ENCODE results near the gene SEM1. TPM values are rescaled to one million over a fixed set of nuclear protein-coding genes. Genes with fewer than 3 reads are reported as not detected.
"Not testable (repeated sequence)": the region's sequence is repeated elsewhere in the genome, so short reads cannot be mapped to it uniquely, and the experiment has no call there.

Gene SEM1
- polyA plus RNA-seq (ENCODE audit: insufficient read length in 4 of 4): 100 to 1,000 TPM; 155 to 248 (median 209) TPM

DNA sequence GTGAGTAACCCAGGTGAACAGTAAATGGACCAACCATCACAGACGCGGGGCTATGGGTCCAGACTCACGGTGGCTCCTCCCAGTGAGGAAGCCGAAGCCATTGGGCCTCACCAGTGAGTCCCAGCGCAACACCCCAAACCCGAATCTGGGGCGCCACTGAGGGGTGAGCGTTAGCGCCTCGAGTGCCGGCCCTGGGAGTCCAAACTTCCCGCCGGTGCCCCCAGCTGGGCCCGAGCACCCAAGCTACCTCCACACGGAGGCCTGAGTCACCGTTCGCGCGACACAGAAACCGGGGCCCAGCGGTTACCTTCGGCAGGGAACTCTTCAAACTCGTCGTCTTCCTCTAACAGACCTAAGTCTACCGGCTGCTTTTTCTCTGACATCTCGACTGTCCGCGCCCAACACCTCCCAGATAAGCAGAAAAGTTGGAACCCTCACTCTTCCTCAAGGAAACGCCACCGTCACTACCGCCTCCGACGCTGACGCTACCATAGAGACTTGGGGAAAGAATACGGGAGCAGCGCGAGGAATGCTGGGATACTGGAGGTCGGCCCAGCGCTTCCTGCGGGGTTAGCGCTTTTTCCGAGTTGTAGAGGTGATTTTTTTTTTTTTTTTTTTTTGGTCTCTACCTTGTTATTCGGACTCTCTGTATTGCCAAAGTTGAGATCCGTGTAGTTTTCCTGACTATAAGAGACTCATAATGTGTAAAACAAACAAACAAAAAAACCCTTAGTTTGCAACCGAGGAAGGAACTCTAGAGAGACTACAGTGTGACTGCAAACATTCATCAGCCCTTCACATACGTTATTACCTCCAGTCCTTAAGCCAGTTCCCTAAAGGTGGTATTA lies at the start of gene SEM1:
Gene SEM1, minus strand, starts transcription at position 466 of the 848 bp plus-strand sequence. Its CDS starts 83 bp downstream, at position 383.
- DNase-seq (ENCODE audit: low read depth in 4 of 4, low spot score in 2 of 4): peak; percentile 58 to 86 (median 82)

- not testable (repeated sequence) for DNase-seq (ENCODE audit: low read depth in 4 of 4, low spot score in 2 of 4)
These were observed 48.2 kb upstream of the SEM1 start for GRCh38 chr7:96757880-96758279.

- no peak for DNase-seq (ENCODE audit: low read depth in 4 of 4, low spot score in 2 of 4)
These were observed 37.8 kb upstream of the SEM1 start for GRCh38 chr7:96747418-96747940.

- DNase-seq (ENCODE audit: low read depth in 4 of 4, low spot score in 2 of 4): no peak
These were observed 30.5 kb upstream of the SEM1 start for GRCh38 chr7:96740130-96740529.

GRCh38 chr7:96739609-96740008 lies 30.0 kb upstream of the SEM1 start:
- no peak for DNase-seq (ENCODE audit: low read depth in 4 of 4, low spot score in 2 of 4)

- no peak for DNase-seq (ENCODE audit: low read depth in 4 of 4, low spot score in 2 of 4)
These were observed 29.5 kb upstream of the SEM1 start for GRCh38 chr7:96739167-96739566.

DNA sequence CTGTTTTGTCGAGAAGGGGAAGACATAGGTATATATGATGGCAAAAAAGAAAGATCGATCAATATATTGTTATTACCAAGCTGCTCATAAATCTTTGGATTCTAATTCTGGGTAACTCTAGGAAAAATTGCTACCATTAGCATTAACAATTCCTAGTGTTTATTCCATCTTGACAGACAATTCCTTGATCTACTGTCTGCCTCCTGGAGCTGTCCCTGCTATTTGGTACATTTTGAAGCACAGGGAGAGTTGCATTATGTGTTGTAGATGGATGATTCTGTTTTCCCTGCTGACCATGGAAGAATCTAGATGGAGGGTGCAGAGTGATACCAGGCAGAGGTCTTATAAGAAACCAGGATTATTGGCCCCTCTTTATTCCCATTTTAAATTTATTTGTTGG lies 29.1 kb upstream of the SEM1 start:
- no peak for DNase-seq (ENCODE audit: low read depth in 4 of 4, low spot score in 2 of 4)

- no peak for DNase-seq (ENCODE audit: low read depth in 4 of 4, low spot score in 2 of 4)
These were observed 28.0 kb upstream of the SEM1 start for GRCh38 chr7:96737545-96738050.

DNA sequence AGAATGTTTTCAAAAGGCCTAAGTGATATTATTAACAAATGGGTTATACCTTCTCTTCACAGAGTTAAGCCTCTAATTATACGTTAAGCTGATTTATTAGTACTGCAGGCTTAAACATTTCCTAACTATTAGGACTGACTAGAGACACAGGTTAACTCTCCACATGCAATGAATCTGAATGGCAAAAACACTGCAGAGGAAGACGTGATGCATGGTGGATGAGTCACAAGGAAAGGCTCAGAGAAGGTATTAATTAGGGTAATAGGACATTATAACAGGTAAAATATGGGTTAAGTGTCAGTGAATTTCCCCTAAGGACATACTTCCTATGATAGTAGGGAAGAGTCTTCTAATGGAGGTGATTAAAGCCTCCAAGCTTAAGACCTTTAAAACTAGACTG lies 24.7 kb upstream of the SEM1 start:
- DNase-seq (ENCODE audit: low read depth in 4 of 4, low spot score in 2 of 4): no peak

DNA sequence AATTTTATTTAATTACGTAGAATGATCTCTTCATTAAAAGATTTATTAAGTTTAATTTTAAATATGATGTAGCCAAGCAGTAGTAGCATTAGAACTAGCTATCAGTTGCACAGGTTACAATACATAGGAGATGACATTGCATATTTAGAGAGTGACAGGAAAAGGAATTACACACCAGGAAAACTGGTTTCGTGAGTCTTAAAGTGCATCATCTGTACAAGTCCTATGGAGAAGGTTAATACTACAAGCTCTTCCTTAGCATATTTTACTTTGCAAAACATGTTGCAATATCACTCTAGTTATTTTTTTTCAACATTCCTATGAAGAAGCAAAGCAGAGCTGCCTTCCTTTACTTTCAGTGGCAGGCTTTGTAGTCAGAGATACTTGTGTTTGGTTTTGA lies 20.2 kb upstream of the SEM1 start:
- no peak for DNase-seq (ENCODE audit: low read depth in 4 of 4, low spot score in 2 of 4)

- no peak for DNase-seq (ENCODE audit: low read depth in 4 of 4, low spot score in 2 of 4)
These were observed 18.5 kb upstream of the SEM1 start for GRCh38 chr7:96728139-96728538.

DNA sequence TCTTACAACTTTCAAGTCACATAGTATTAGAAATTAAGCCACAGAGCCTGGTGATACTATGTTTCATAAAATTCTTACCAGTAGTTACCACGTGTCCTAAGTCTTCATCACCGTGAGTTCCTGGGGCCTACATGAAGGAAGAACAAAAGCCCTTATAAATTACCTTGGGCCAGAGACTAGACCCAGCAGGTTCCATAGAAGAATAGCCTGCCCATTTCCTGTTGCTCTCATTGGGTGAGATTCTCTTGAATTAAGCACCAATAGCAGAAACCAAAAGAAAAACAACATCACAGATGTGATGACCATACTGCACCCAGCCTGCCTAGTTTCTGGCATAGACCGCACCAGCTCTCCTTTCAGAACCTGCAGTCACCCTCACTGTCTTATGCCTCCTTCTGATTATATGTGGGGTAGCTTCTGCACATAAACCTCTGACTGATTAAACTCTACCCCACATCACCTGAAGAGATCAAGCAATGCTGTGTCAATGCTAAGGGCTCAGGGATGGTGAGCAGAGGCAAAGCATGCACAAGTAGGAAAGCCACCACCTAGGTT lies 18.0 kb upstream of the SEM1 start:
- no peak for DNase-seq (ENCODE audit: low read depth in 4 of 4, low spot score in 2 of 4)

DNA sequence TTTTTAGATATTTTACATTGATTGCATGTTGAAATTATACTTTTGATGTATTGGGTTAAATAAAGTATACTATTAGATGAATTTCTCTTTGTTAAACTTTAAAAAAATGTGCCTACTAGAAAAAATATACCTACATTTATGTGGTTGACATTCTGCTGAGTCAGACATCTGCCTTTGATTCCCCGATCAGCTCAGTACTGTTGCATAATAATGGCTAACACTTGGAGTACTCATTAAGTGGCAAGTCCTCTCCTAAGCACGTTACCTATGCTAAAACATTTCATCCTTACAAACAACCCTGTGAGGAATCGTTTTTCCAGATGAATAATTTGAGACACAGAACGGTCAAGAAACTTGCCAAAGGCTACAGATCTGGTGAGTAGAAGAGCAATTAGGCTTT lies 14.0 kb upstream of the SEM1 start:
- DNase-seq (ENCODE audit: low read depth in 4 of 4, low spot score in 2 of 4): no peak

DNA sequence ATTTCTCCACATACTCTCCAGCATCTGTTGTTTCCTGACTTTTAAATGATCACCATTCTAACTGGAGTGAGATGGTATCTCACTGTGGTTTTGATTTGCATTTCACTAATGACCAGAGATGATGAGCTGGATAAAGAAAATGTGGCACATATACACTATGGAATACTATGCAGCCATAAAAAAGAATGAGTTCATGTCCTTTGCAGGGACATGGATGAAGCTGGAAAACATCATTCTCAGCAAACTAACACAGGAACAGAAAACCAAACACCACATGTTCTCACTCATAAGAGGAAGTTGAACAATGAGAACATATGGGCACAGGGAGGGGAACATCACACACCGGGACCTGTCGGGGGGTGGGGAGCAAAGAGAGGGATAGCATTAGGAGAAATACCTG lies 13.3 kb upstream of the SEM1 start:
- DNase-seq (ENCODE audit: low read depth in 4 of 4, low spot score in 2 of 4): not testable (repeated sequence)

GRCh38 chr7:96720843-96721242 lies 11.2 kb upstream of the SEM1 start:
- DNase-seq (ENCODE audit: low read depth in 4 of 4, low spot score in 2 of 4): no peak

DNA sequence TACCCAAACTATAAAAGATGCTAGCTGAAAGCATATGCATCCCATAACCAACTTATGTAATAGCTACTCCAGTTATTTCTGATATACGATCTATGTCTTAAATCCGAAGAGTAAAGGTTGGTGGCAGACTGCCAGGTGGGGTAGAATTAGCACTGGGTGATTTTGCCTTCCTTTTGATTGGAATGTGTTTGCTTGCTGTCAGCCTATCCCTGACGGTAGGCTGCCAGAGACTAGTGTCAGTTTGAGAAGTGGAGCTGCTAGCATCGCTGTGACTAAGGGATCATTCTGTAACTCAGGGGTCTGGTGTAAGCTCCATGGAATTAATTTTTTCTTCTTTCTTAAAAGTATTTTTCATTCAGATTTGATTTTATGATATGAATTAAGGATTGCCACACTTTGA lies 9.5 kb upstream of the SEM1 start:
- DNase-seq (ENCODE audit: low read depth in 4 of 4, low spot score in 2 of 4): no peak

DNA sequence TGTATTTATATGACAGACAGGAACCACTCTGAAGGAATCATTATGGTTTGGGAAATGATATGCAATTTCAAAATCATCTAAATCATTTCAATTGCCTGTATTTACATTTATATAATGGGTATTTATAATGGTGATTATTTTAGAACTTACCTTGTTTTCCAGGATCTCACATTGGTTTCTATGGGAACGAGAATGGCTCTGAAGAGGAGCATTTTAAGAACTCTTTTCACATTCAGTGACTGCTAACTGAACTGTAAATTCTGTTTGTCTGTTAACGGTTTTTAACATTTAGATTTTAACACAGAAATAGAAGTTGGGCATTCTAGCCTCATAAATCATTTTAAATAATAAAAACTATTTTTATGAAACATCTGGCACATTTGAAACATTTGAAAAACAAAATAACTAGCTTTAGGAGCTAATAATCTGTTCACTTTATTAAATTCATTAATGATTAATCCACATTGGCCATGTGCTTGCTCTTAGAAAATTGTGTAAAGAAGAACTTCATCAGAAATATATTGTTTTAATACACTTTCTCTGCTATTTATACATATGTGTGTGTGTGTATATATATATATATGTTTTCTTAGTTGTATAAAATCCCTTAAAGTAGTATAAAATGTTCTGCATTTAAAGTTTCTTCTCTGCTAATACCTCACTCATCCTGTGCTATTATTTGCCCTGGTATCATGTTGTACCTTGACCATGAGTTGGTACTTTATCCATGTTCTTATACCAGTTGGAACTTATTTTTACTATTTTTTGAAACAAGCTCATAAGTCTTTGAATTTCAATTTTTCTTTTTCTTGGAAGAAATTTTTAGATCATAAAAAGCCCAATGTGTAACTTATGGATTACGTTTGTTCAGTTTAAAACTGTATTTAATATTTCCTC lies 8.7 kb upstream of the SEM1 start:
- no peak for DNase-seq (ENCODE audit: low read depth in 4 of 4, low spot score in 2 of 4)

DNA sequence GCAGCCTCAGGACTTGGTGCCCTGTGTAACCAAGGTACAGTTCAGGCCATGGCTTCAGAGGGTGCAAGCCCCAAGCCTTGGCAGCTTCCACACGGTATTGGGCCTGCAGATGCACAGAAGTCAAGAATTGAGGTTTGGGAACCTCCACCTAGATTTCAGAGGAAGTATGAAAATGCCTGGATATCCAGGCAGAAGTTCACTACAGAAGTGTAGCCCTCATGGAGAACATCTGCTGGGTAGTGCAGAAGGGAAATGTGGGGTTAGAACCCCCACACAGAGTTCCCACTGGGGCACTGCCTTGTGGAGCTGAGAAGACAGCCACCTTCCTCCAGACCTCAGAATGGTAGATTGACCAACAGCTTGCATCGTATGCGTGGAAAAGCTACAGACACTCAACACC lies 3.4 kb upstream of the SEM1 start:
- no peak for DNase-seq (ENCODE audit: low read depth in 4 of 4, low spot score in 2 of 4)

DNA sequence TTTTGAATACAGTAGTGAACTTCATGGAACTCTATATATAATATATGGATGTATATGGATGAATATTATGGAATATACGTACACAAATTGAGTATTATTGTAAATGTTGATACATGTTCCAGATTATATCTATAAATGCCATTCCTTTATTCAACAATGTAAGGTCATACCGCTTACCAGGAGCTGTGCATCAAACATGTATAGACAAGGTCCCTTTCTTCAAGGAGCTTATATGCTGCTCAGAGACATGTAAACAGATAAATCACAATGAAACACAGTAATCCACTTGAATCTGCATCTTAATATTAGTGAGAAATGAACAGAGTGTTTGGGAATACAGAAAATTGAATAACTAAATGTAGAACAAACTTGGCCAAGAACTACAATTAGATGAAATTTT lies 898 bp upstream of the SEM1 start:
- no peak for DNase-seq (ENCODE audit: low read depth in 4 of 4, low spot score in 2 of 4)

DNA sequence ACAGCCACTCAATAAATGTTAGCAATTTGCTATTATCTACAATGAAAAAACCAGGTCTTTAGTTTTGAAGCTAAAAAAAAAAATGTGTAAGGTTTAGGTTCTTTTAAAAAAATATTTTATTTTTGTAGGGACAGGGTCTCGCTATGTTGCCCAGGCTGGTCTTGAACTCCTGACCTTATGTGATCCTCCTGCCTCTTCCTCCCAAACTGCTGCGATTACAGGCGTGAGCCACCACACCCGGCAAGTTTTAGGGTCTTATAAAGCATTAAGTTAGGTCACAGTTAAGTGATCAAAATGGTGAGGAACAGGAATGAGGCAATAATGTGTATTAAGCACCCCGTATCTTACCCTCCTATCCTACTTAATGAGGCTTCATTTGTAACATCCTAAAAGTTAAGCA lies 774 bp downstream of the SEM1 start:
- no peak for DNase-seq (ENCODE audit: low read depth in 4 of 4, low spot score in 2 of 4)
